AG09319 (cell line): ENCODE data around the gene ACTR3C.
"Not testable (repeated sequence)": the region's sequence is repeated elsewhere in the genome, so short reads cannot be mapped to it uniquely, and the experiment has no call there.

Experiments
- DNase-seq: peaks from one replicate; pipeline ENCODE4 v3.0.0-alpha.2; 2010; ENCODE audit warnings: low read depth; ENCODE audit errors: extremely low read depth

The ACTR3C gene

DNA sequence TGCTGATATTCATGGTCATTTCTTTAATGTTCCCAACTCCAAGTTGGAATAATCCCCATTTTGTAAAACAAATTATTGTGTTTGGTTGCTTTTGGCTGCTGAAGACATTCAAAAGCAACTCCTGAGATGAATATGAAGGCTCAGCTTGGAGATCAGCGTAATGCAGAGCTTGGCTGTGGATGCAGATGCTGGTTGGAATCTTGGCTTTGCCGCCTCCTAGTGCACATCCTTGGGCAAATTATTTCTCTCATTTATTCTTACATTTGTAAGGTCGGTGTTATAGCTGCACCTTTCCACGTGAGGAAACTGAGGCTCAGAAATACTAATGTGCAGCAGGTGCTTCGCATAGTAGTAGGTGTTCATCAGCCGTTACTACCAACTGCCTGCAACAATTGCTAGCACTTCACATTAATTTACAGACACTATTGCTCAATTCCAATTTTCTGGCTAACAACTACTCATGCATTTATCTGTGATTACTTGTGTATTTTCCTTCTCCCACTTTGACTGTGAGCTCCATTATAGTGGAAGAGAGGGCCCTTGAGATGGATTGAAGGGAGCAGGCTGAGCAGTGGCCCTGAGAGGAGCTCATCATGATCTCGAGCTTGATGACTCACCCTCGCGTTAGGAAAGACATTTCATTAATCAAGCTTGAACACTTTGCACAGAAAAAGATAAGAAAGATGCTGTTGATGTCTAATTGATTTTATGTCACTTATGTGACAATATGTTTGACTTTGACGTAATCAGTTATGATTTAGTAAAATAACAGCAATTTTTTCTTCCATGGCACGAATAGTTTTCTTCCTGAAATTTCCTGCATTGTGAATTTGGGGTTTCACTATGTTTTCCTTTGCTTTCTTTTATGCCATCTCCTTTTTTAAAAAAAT lies 101.0 kb downstream of the ACTR3C start:
- not testable (repeated sequence) for DNase-seq

DNA sequence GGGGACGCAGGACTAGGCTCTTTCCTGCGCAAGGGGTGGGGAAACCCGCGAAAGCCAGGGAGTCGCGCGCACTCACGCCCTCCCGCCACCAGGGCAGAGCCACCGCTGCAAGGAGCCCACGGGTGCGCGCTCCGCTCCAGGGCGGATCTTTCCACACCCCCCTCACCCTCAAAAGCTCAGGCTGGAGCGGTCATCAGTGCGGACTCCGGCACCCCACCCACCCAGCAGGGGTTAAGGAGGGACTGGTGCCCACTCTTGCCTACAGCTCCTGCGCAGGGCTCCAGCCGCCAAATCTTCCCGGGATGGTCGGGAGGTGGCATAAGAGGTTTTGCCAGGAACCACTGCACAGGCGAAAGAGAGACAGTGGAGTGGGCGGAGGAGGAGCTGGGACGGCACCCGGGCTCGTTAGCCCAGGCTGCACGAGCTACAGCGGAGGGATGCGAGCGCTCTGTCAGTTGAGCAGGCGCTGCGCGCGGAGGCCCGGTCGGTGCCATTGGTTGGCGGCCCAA lies 102.6 kb downstream of the ACTR3C start:
- DNase-seq, result not testable (repeated sequence)

- not testable (repeated sequence) for DNase-seq
Observed at GRCh38 chr7:150219941-150220658, 103.2 kb downstream of the ACTR3C start.

DNA sequence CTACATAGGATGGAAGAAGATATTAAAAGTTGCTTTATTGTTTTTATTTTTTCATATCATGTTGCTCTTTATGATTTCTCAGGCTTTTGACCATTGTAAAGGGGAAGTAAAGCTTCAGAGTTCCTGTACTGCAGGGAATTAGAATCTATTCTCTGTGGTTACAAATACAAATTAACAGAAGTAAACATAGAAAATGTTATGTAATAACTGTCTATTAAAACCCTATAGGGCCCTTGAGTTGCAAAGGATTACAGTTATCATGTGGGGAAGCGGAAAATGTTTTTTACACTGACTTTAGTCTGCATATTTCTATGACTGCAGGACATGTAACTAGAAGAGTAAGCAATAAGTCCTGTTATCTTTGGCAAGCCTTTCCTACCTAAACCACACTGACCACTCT lies 116.5 kb downstream of the ACTR3C start:
- not testable (repeated sequence) for DNase-seq

- not testable (repeated sequence) for DNase-seq
Observed at GRCh38 chr7:150205866-150206265, 117.5 kb downstream of the ACTR3C start.

GRCh38 chr7:150204577-150204976 lies 118.8 kb downstream of the ACTR3C start:
- not testable (repeated sequence) for DNase-seq

GRCh38 chr7:150202894-150203293 lies 120.5 kb downstream of the ACTR3C start:
- DNase-seq, result not testable (repeated sequence)
